HG03378 (cell line): ENCODE results near the gene BCAS3.

ENCODE experiments used
- ATAC-seq: cut with Tn5 transposase; IDR thresholded peaks from one replicate; pipeline ENCODE4 v1.9.1; 2021; ENCODE audit warnings: mild to moderate bottlenecking, moderate library complexity; ENCODE audit not compliant: unreplicated experiment

BCAS3 gene

DNA sequence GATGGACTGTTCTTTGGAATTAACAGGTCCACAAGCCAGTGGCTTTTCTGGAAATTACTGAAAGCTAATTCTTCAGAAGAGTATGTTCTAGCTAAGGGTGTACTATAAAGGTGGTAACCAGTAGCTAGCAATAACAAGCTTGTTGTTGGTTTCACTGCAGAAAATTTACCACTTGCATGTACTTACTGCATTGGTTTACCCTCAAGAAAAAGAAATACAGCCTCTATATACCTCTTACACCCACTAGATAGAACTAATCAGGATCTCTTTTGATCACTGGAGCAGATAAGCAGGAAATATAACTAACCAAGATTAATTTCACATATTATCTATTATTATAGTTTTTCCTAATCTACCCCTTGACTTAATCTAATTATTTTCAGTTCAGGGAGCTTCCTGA, 537.1 kb downstream of the BCAS3 start:
- no peak for ATAC-seq

- ATAC-seq = no peak
Observed at GRCh38 chr17:61216066-61216465, 538.4 kb downstream of the BCAS3 start.

- no peak for ATAC-seq
Observed at GRCh38 chr17:61217878-61218437, 540.3 kb downstream of the BCAS3 start.

DNA sequence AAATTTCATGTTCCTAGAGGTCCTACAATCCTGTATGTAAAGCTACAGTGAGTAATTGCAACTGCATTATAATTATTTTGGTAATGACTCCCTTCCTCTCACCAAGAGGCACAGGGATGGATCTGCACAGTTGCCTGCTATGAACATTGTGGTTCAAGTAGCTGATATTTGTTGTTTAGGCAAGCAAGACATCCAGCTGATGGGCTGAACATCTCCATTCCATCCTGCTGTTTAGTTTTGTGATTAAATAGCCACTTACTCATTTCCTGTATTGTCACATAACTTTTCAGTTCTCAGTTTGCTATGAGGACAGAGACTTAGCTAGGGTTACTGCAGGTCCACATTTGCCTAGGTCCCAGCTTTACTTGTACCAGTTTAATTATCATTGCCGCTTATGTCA, 540.8 kb downstream of the BCAS3 start:
- ATAC-seq = no peak

GRCh38 chr17:61219460-61219859, 541.8 kb downstream of the BCAS3 start:
- no peak for ATAC-seq

DNA sequence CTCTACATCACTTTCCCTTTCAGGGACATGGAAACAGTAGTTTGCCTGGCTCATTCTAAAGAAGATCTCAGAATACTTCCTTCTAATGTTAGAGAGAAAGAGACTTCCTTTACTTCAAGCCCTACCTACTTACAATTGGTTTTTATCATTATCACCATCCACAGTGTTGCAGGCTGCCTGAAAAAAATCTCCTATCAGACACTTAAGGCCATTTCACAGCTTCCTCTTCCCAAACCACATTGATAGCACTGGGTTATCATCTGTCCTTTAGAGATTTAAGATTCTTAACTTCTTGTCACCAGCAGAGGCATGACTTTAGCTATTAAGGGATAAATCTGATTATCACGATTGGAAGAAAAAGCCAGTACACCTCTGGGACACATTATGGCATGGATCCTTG, 543.5 kb downstream of the BCAS3 start:
- ATAC-seq = no peak

GRCh38 chr17:61221597-61222471, 544.2 kb downstream of the BCAS3 start:
- ATAC-seq = no peak

DNA sequence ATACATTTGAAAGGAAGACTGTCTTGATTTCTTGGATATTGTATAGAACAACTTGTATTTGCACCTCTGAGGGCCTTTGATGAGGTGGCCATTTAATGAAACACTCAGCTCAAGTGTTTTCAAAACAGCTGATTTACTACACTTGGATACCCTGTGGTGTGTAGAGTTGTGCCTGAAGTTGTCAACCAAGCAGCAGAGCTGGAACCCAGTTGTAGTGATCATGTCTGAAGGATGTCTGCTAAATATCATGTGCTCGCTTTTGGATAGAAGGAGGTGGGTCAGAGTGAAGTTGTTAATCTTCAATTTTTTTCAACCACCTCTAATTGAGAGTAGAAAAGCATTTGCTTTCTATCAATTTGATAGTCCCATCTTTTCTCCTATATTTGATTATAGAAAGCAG, 546.1 kb downstream of the BCAS3 start:
- ATAC-seq = no peak

GRCh38 chr17:61225178-61225882, 547.7 kb downstream of the BCAS3 start:
- no peak for ATAC-seq

DNA sequence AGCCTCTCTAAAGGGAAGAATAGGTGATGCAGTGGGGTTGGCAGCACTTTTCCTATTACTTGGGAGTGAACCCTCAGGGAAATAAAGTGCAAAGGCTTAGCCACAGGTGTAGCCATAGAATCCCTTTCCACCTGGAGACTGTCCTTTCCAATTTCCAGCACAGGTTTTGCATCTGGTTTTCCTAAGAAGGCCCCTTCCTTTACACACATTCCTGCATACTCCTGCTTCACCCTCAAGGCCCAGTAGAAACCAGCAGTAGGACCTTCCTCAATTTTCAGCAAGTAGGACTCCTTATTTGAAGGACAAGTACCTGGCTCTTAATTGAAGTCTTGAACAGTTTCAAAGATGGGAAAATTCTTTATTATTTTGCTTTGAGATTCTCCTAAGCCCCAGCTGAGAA, 550.2 kb downstream of the BCAS3 start:
- no peak for ATAC-seq

DNA sequence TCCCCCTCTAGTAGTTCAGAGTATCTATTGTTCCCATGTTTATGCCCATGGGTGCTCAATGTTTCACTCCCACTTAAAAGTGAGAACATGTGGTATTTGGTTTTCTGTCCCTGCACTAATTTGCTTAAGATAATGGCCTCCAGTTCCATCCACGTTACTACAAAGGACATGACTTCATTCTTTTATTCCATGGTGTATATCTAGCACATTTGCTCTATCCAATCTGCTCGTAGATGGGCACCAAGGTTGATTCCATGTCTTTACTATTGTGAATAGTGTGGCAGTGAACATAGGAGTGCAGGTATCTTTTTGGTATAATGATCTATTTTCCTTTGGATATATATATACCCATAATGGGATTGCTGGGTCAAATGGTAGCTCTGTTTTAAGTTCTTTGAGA, 552.8 kb downstream of the BCAS3 start:
- no peak for ATAC-seq

DNA sequence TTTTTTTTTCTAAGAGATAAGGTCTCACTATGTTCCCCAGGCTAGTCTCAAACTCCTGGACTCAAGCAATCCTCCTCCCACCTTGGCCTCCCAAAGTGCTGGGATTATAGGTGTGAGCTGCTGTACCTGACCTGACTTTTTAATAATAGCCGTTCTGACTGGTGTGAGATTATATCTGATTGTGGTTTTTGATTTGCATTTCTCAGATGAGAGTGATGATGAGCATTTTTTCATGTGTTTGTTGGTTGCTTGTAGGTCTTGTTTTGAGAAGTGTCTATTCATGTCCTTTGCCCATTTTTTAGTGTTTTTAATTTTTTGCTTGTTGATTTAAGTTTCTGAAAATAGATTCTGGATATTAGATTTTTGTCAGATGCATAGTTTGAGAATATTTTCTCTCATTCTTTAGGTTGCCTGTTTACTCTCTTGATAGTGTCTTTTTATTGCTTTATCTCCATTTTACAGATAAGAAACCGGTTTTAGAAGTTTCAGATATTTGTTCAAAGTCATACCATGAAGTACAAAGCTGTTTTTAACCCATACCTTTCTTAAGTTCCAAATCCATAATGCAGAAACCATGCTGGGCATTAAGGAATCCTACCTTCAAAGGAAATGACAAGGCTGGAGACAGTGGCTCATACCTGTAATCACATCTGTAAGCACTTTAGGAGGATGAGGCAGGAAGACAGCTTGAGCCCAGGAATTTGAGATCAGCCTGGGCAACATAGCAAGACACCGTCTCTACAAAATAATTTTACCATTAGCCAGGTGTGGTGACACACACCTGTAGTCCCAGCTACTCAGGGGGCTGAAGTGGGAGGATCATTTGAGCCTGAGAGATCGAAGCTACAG, 553.5 kb downstream of the BCAS3 start:
- ATAC-seq = no peak

DNA sequence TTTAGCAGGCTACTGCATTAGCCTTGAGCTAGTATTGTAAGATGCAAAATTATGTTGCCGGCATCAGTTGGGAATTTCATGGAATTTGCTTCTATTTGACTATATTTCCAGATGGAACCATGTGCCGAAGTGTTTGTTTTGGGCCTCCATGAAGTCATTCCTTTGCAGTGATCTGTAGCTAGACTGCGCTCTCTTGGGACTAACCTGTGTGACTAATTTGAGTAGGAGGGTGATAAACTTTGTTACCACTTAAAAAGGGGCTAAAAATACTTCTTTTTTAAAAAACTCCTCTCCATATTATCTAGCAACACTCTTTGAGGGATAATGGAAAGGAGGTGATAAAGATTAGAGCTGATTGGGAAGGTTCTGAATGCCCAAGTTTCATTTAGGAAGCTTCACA, 555.2 kb downstream of the BCAS3 start:
- ATAC-seq = no peak

DNA sequence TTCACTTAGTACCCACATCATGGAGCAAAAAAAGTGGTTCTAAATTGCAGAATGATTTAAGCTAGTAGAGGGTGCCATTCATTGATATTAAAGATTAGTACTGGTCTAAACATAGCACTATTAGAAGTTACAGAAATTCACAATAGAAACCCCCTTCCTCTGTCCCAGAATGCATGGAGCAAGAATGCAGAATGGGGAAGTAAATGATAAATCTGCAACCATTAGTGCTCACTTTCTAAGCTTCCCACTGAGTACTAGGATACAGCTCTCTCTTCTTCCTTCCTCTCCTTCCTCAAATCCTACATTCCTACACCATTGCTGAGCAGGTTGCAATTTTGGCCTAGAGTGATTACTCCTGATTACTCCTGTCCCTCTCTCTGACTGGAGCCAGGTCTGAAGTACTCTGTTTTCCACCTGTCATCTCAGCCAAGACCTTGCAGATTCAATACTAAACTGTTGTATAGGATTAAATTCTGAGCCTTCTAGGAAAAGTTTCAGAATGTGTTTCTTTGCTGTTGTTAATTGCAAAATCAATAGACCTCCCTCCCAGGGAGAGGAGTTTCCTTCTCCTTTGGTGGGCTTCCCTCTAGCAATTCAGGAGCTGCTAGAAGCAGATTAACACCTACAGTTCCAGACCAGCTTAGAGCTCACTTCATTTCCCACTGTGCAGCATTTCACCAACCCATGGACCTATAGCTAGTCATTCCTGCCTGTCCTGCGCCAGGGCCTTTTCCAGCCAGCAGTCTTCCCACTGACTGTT, 556.5 kb downstream of the BCAS3 start:
- no peak for ATAC-seq

DNA sequence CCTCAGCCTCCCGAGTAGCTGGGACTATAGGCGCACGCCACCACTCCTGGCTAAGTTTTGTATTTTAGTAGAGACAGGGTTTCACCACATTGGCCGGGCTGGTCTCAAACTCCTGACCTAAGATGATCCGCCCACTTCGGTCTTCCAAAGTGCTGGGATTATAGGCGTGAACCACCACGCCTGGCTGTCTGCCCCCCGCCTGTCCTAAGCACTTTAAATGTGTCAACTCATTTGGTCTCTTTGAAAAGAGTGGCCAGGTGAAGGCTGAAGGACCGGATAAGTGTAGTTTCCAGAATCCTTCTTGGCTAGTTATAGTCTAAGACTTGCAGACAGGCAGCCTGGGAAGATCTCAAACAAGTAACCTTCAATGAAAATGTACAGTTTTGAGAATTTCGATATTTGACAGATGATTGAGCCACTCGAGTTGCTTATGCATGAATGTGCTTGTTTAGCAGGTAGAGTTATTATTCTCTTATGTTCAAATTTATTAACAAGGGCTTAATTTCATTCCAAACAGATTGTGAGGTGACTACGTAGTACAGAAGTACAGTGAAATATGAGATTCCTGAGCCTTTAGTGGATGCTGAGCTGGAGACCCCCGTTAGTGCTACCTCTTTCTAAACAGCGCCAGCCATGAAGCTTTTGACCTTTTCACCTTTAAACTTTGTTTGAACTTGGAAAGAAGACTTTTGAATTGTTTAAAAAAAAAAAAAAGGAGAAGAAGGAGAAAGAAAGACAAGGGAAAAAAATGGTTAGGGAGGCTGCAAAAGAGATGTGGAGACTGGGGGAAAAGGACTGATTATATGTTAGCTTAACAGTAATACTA, 557.6 kb downstream of the BCAS3 start:
- no peak for ATAC-seq

- no peak for ATAC-seq
Observed at GRCh38 chr17:61235827-61236197, 558.2 kb downstream of the BCAS3 start.

- ATAC-seq = no peak
Observed at GRCh38 chr17:61237275-61237674, 559.6 kb downstream of the BCAS3 start.

- no peak for ATAC-seq
Observed at GRCh38 chr17:61238455-61238933, 560.8 kb downstream of the BCAS3 start.

- no peak for ATAC-seq
Observed at GRCh38 chr17:61239327-61239726, 561.7 kb downstream of the BCAS3 start.
